HEK293T (cell line): ENCODE measurements around the gene ADIG.

Source experiments
- ARNT ChIP-seq: fragments of 450-650 bp; IDR thresholded peaks from 2 replicates; pipeline ENCODE4 v1.6.1; 2017; ENCODE audit warnings: mild to moderate bottlenecking
- ELF4 ChIP-seq: fragments of 450-650 bp; IDR thresholded peaks from 2 replicates; pipeline ENCODE4 v1.6.1; 2017; ENCODE audit warnings: antibody characterized with exemption
- FOXA1 ChIP-seq: fragments of 450-650 bp; IDR thresholded peaks from 2 replicates; pipeline ENCODE4 v1.6.1; 2016; ENCODE audit warnings: mild to moderate bottlenecking
- PKNOX1 ChIP-seq: fragments of 450-650 bp; IDR thresholded peaks from 2 replicates; pipeline ENCODE4 v1.6.1; 2016
- SP1 ChIP-seq: fragments of 450-650 bp; IDR thresholded peaks from 2 replicates; pipeline ENCODE4 v1.6.1; 2017

GRCh38 chr20:38581830-38582358 lies 897 bp downstream of the ADIG start:
- TF ChIP-seq ELF4 (no peak), FOXA1 (no peak), ARNT (no peak), SP1 (no peak), PKNOX1 (no peak)
